GM23338 (cell line): Measurements from ENCODE around the gene SORCS2. TPM values are rescaled to one million over a fixed set of nuclear protein-coding genes. Genes with fewer than 3 reads are reported as not detected.

Experiments used
- ATAC-seq: fragments of 200-7000 bp; cut with Tn5 transposase; 3 replicates; pipeline ENCODE4 v1.9.1; 2020
- DNase-seq: peaks from one replicate; pipeline ENCODE4 v3.0.0-alpha.2; 2015; ENCODE audit warnings: low spot score
- H2AFZ ChIP-seq: fragments of 200-600 bp; sonication (generic); 2 replicates; pipeline ENCODE4 v1.8.0; 2016; ENCODE audit warnings: antibody characterized with exemption, mild to moderate bottlenecking, moderate library complexity
- H3F3A ChIP-seq: fragments of 200-600 bp; sonication (generic); replicated peaks from 2 replicates; pipeline ENCODE4 v1.8.0; 2017; ENCODE audit warnings: antibody characterized with exemption, mixed run types, low read depth
- H3K27ac ChIP-seq: fragments of 200-600 bp; sonication (generic); 2 replicates; pipeline ENCODE4 v1.6.1; 2016; ENCODE audit warnings: low read depth
- H3K27me3 ChIP-seq: fragments of 200-600 bp; sonication (generic); 2 replicates; pipeline ENCODE4 v1.8.0; 2016; ENCODE audit warnings: mild to moderate bottlenecking, mixed run types, moderate library complexity; ENCODE audit not compliant: insufficient read depth
- H3K36me3 ChIP-seq: fragments of 200-600 bp; sonication (generic); 2 replicates; pipeline ENCODE4 v1.8.0; 2016; ENCODE audit warnings: mild to moderate bottlenecking; ENCODE audit not compliant: insufficient read depth
- H3K4me1 ChIP-seq: fragments of 200-600 bp; sonication (generic); 2 replicates; pipeline ENCODE4 v1.8.0; 2016; ENCODE audit warnings: mild to moderate bottlenecking, moderate library complexity; ENCODE audit not compliant: insufficient read depth
- H3K4me2 ChIP-seq: fragments of 200-600 bp; sonication (generic); 2 replicates; pipeline ENCODE4 v1.7.1; 2017; ENCODE audit warnings: mixed run types
- H3K4me3 ChIP-seq: fragments of 200-600 bp; sonication (generic); 2 replicates; pipeline ENCODE4 v1.6.1; 2016; ENCODE audit warnings: mixed run types
- H3K79me2 ChIP-seq: fragments of 200-600 bp; sonication (generic); replicated peaks from 2 replicates; pipeline ENCODE4 v1.8.0; 2017; ENCODE audit warnings: mild to moderate bottlenecking; ENCODE audit not compliant: insufficient read depth
- H3K9me2 ChIP-seq: fragments of 200-600 bp; sonication (generic); 2 replicates; pipeline ENCODE4 v1.8.0; 2017; ENCODE audit not compliant: insufficient read depth
- H4K20me1 ChIP-seq: fragments of 200-600 bp; sonication (generic); replicated peaks from 2 replicates; pipeline ENCODE4 v1.8.0; 2017; ENCODE audit warnings: mild to moderate bottlenecking; ENCODE audit not compliant: insufficient read depth
- H3K27ac Mint-ChIP-seq: 2 replicates; pipeline ENCODE4 v1.8.0; 2020; ENCODE audit warnings: inconsistent platforms, mild to moderate bottlenecking, moderate library complexity, mixed read lengths
- H3K27me3 Mint-ChIP-seq: 3 replicates; pipeline ENCODE4 v1.8.0; 2022; ENCODE audit warnings: low read depth, mild to moderate bottlenecking, moderate library complexity, mixed read lengths, inconsistent platforms; ENCODE audit not compliant: insufficient read depth, poor library complexity
- H3K36me3 Mint-ChIP-seq: 3 replicates; pipeline ENCODE4 v1.8.0; 2021; ENCODE audit warnings: low read depth, mild to moderate bottlenecking, inconsistent platforms, moderate library complexity, mixed read lengths
- H3K4me1 Mint-ChIP-seq: 3 replicates; pipeline ENCODE4 v1.8.0; 2020; ENCODE audit warnings: mild to moderate bottlenecking, inconsistent platforms, mixed read lengths
- H3K4me3 Mint-ChIP-seq: 3 replicates; pipeline ENCODE4 v1.8.0; 2021; ENCODE audit warnings: moderate library complexity, mild to moderate bottlenecking, inconsistent platforms, mixed read lengths
- H3K9me3 Mint-ChIP-seq: 3 replicates; pipeline ENCODE4 v1.8.0; 2020; ENCODE audit warnings: moderate library complexity, mild to moderate bottlenecking, inconsistent platforms, mixed read lengths
- CREB1 ChIP-seq: fragments of 250-450 bp; sonication (Bioruptor Pico); IDR thresholded peaks from 2 replicates; pipeline ENCODE4 v1.5.0; 2020; ENCODE audit warnings: low read depth, mild to moderate bottlenecking, moderate library complexity
- EZH2phosphoT487 ChIP-seq: fragments of 200-600 bp; sonication (generic); IDR thresholded peaks from one replicate; pipeline ENCODE4 v1.8.1; 2018; ENCODE audit warnings: antibody characterized with exemption; ENCODE audit not compliant: unreplicated experiment
- NANOG ChIP-seq: IDR thresholded peaks from 2 replicates; pipeline ENCODE4 v1.6.1; 2016; ENCODE audit warnings: antibody characterized with exemption, borderline replicate concordance
- POLR2AphosphoS5 ChIP-seq: IDR thresholded peaks from 2 replicates; pipeline ENCODE4 v1.6.1; 2016; ENCODE audit warnings: antibody characterized with exemption, low read depth
- STAT1 ChIP-seq: IDR thresholded peaks from one replicate; pipeline ENCODE4 v1.6.1; 2016; ENCODE audit warnings: antibody characterized with exemption; ENCODE audit not compliant: unreplicated experiment
- ZNF114 ChIP-seq: fragments of 250-450 bp; sonication (Bioruptor Pico); IDR thresholded peaks from 2 replicates; pipeline ENCODE4 v1.5.0; 2020; ENCODE audit warnings: mild to moderate bottlenecking, moderate library complexity
- polyA plus RNA-seq: library from polyadenylated mRNA; unstranded; fragments of >200 nt; fragmentation: Nextera tagmentation; extraction: Ambion mirVana; gene quantifications from 2 replicates; pipeline ENCODE4 v1.2.1, GENCODE V29; 2016
- total RNA-seq: library from RNA; depleted of rRNA; stranded (reverse); fragments of >200 nt; shearing (Covaris generic); gene quantifications from 2 replicates; pipeline ENCODE4 v1.2.3, GENCODE V29; 2014
- TF ChIP-seq, protein P1 (sequence below): IDR thresholded peaks from one replicate; pipeline ENCODE4 v1.6.1; 2018; ENCODE audit warnings: antibody characterized with exemption; ENCODE audit not compliant: unreplicated experiment
- TF ChIP-seq, protein P2 (sequence below): IDR thresholded peaks from 2 replicates; pipeline ENCODE4 v1.6.1; 2016; ENCODE audit warnings: antibody characterized with exemption
- TF ChIP-seq, protein P3 (sequence below): fragments of 250-450 bp; sonication (Bioruptor Pico); IDR thresholded peaks from 2 replicates; pipeline ENCODE4 v1.5.0; 2020; ENCODE audit warnings: mild to moderate bottlenecking, moderate library complexity
- TF ChIP-seq, protein P4 (sequence below), 2 experiments: fragments of 200-600 bp in 1 of 2; sonication (generic) in 1 of 2; conservative IDR thresholded peaks; 2 replicates each; pipeline versions ENCODE4 v1.5.1 to v1.6.1; 2016 to 2017; ENCODE audit warnings: antibody characterized with exemption in 2 of 2, low read depth in 2 of 2, mild to moderate bottlenecking in 2 of 2, moderate library complexity in 1 of 2

SORCS2 gene
- total and polyA plus RNA-seq, 2 experiments from 2014 or later = 0.47 to 2.4 TPM

DNA sequence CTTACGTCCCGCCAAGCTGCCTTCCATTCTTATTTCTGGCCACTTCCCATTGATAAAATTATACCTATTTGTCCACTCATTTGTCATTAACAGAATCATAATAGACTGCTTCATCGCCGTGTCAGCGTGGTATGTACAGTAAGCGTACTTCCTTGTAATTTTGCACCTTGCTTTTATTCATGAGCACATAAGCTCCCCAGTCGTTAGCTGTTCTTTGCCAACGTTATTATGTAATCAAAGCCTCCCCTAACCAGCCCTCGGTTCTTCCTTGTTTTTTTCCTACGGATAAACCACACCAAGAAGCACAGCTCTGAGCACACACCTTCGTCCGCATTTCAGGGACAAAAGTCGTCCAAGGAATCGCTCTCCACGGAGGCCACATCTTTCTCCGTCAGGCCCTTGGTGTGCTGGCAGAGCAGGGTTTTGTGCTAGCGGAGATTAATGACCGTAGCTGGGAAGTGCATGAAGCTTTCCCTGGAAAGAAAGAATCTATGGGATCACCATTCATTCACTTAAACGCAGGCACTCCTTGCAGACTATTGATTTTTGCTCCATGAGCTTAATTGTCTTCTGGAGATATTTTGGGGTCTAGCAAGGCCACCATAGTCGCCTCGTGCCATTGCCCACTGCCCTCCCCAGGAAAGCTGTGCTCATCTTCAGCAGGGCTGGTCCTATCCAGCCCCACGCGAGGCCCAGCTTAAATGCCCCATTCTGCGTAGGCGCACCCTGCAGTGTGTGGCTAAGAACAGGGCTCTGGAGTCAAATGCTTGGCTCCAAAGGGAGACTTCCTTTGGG lies 443.3 kb downstream of the SORCS2 start (continued):
- TF ChIP-seq, protein P1, sequence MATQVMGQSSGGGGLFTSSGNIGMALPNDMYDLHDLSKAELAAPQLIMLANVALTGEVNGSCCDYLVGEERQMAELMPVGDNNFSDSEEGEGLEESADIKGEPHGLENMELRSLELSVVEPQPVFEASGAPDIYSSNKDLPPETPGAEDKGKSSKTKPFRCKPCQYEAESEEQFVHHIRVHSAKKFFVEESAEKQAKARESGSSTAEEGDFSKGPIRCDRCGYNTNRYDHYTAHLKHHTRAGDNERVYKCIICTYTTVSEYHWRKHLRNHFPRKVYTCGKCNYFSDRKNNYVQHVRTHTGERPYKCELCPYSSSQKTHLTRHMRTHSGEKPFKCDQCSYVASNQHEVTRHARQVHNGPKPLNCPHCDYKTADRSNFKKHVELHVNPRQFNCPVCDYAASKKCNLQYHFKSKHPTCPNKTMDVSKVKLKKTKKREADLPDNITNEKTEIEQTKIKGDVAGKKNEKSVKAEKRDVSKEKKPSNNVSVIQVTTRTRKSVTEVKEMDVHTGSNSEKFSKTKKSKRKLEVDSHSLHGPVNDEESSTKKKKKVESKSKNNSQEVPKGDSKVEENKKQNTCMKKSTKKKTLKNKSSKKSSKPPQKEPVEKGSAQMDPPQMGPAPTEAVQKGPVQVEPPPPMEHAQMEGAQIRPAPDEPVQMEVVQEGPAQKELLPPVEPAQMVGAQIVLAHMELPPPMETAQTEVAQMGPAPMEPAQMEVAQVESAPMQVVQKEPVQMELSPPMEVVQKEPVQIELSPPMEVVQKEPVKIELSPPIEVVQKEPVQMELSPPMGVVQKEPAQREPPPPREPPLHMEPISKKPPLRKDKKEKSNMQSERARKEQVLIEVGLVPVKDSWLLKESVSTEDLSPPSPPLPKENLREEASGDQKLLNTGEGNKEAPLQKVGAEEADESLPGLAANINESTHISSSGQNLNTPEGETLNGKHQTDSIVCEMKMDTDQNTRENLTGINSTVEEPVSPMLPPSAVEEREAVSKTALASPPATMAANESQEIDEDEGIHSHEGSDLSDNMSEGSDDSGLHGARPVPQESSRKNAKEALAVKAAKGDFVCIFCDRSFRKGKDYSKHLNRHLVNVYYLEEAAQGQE = no peak
- TF ChIP-seq, protein P2, sequence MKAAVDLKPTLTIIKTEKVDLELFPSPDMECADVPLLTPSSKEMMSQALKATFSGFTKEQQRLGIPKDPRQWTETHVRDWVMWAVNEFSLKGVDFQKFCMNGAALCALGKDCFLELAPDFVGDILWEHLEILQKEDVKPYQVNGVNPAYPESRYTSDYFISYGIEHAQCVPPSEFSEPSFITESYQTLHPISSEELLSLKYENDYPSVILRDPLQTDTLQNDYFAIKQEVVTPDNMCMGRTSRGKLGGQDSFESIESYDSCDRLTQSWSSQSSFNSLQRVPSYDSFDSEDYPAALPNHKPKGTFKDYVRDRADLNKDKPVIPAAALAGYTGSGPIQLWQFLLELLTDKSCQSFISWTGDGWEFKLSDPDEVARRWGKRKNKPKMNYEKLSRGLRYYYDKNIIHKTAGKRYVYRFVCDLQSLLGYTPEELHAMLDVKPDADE = no peak
- TF ChIP-seq NANOG = no peak
- TF ChIP-seq EZH2phosphoT487 = no peak

DNA sequence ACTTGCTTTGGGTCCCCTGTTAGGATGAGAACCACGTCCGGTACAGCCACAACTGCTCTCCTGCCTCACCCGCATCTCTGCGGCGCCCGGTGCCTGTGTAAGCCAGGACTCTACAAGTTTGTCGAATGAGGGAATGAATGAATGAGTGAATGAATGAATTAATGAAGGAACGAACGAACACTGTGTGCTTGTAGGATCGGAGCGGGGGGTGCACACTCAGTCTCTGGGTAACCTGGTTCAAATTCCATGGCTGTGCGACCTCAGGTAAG lies 443.8 kb downstream of the SORCS2 start:
- Mint-ChIP-seq H3K4me1 (peaks cover 24% of the 10 kb centered on the region; the same call in 2 of the 3 replicates), H3K9me3 (no peaks in the 10 kb centered on the region), H3K4me3 (no peak overlapping the region), H3K36me3 (no peaks in the 10 kb centered on the region), H3K27me3 (peaks cover 11% of the 10 kb centered on the region), H3K27ac (no peak overlapping the region)
- Histone ChIP-seq H3K4me2 (no peak overlapping the region), H3K79me2 (no peaks in the 10 kb centered on the region), H3K36me3 (no peaks in the 10 kb centered on the region), H3K4me1 (peaks cover 13% of the 10 kb centered on the region), H3K9me2 (no peaks in the 10 kb centered on the region; the same call in 1 of the 2 replicates), H2AFZ (no peak overlapping the region), H3K27ac (no peak overlapping the region), H3K27me3 (no peaks in the 10 kb centered on the region), H4K20me1 (no peaks in the 10 kb centered on the region), H3K4me3 (no peak overlapping the region), H3F3A (no peaks in the 10 kb centered on the region)
- no peak for ATAC-seq
- no peak for DNase-seq
- no peak for TF ChIP-seq STAT1
- TF ChIP-seq, protein P2 = no peak
- TF ChIP-seq CREB1 = no peak
- TF ChIP-seq EZH2phosphoT487 = no peak
- no peak for TF ChIP-seq NANOG
- TF ChIP-seq, protein P3, sequence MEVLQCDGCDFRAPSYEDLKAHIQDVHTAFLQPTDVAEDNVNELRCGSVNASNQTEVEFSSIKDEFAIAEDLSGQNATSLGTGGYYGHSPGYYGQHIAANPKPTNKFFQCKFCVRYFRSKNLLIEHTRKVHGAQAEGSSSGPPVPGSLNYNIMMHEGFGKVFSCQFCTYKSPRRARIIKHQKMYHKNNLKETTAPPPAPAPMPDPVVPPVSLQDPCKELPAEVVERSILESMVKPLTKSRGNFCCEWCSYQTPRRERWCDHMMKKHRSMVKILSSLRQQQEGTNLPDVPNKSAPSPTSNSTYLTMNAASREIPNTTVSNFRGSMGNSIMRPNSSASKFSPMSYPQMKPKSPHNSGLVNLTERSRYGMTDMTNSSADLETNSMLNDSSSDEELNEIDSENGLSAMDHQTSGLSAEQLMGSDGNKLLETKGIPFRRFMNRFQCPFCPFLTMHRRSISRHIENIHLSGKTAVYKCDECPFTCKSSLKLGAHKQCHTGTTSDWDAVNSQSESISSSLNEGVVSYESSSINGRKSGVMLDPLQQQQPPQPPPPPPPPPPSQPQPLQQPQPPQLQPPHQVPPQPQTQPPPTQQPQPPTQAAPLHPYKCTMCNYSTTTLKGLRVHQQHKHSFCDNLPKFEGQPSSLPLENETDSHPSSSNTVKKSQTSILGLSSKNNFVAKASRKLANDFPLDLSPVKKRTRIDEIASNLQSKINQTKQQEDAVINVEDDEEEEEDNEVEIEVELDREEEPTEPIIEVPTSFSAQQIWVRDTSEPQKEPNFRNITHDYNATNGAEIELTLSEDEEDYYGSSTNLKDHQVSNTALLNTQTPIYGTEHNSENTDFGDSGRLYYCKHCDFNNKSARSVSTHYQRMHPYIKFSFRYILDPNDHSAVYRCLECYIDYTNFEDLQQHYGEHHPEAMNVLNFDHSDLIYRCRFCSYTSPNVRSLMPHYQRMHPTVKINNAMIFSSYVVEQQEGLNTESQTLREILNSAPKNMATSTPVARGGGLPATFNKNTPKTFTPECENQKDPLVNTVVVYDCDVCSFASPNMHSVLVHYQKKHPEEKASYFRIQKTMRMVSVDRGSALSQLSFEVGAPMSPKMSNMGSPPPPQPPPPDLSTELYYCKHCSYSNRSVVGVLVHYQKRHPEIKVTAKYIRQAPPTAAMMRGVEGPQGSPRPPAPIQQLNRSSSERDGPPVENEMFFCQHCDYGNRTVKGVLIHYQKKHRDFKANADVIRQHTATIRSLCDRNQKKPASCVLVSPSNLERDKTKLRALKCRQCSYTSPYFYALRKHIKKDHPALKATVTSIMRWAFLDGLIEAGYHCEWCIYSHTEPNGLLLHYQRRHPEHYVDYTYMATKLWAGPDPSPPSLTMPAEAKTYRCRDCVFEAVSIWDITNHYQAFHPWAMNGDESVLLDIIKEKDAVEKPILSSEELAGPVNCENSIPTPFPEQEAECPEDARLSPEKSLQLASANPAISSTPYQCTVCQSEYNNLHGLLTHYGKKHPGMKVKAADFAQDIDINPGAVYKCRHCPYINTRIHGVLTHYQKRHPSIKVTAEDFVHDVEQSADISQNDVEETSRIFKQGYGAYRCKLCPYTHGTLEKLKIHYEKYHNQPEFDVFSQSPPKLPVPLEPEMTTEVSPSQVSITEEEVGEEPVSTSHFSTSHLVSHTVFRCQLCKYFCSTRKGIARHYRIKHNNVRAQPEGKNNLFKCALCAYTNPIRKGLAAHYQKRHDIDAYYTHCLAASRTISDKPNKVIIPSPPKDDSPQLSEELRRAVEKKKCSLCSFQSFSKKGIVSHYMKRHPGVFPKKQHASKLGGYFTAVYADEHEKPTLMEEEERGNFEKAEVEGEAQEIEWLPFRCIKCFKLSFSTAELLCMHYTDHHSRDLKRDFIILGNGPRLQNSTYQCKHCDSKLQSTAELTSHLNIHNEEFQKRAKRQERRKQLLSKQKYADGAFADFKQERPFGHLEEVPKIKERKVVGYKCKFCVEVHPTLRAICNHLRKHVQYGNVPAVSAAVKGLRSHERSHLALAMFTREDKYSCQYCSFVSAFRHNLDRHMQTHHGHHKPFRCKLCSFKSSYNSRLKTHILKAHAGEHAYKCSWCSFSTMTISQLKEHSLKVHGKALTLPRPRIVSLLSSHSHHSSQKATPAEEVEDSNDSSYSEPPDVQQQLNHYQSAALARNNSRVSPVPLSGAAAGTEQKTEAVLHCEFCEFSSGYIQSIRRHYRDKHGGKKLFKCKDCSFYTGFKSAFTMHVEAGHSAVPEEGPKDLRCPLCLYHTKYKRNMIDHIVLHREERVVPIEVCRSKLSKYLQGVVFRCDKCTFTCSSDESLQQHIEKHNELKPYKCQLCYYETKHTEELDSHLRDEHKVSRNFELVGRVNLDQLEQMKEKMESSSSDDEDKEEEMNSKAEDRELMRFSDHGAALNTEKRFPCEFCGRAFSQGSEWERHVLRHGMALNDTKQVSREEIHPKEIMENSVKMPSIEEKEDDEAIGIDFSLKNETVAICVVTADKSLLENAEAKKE (CRISPR knock-in tag) = no peak
- TF ChIP-seq, protein P4, sequence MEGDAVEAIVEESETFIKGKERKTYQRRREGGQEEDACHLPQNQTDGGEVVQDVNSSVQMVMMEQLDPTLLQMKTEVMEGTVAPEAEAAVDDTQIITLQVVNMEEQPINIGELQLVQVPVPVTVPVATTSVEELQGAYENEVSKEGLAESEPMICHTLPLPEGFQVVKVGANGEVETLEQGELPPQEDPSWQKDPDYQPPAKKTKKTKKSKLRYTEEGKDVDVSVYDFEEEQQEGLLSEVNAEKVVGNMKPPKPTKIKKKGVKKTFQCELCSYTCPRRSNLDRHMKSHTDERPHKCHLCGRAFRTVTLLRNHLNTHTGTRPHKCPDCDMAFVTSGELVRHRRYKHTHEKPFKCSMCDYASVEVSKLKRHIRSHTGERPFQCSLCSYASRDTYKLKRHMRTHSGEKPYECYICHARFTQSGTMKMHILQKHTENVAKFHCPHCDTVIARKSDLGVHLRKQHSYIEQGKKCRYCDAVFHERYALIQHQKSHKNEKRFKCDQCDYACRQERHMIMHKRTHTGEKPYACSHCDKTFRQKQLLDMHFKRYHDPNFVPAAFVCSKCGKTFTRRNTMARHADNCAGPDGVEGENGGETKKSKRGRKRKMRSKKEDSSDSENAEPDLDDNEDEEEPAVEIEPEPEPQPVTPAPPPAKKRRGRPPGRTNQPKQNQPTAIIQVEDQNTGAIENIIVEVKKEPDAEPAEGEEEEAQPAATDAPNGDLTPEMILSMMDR (conservative IDR thresholded peaks at IDR 0.05; ENCODE audit: low read depth in 2 of 2) = no peak
- TF ChIP-seq ZNF114 (CRISPR knock-in tag) = no peak
- no peak for TF ChIP-seq POLR2AphosphoS5
